Peyer's patch (tissue), 4 donors: ENCODE results near the gene SLC16A12.

ENCODE experiments used
- CTCF ChIP-seq, 6 experiments: fragments of 450-650 bp in 4 of 6; fragments of 200-600 bp in 2 of 6; sonication (generic) in 1 of 6; IDR thresholded peaks; one replicate each; pipeline ENCODE4 v1.5.1; 2017 to 2019; ENCODE audit warnings: antibody characterized with exemption in 6 of 6, mild to moderate bottlenecking in 3 of 6, moderate library complexity in 1 of 6
- POLR2A ChIP-seq, 2 donors: fragments of 450-650 bp; IDR thresholded peaks; one replicate each; pipeline ENCODE4 v1.5.1; 2017; ENCODE audit warnings: antibody characterized with exemption in 2 of 2, mild to moderate bottlenecking in 2 of 2, moderate library complexity in 2 of 2

GRCh38 chr10:89535171-89536012 lies at the start of gene SLC16A12:
- TF ChIP-seq CTCF (IDR thresholded peaks at IDR 0.05), result no peak
- no peak for TF ChIP-seq POLR2A (IDR thresholded peaks at IDR 0.05)
